UCSD-AML1 (cell line): Measurements from ENCODE around the gene PTPRE.
A peak's percentile ranks its signal among the peaks of the same experiment; 100 is the strongest.

Experiments used
- DNase-seq: peaks from one replicate; lab custom pipeline; 2025; ENCODE audit not compliant: unreplicated experiment; lab: John Stamatoyannopoulos, UW

The PTPRE gene

GRCh38 chr10:128022261-128023196 is 115.6 kb downstream of the PTPRE start:
- no peak for DNase-seq

GRCh38 chr10:128024426-128024825 is 117.5 kb downstream of the PTPRE start:
- no peak for DNase-seq

GRCh38 chr10:128025437-128025836 is 118.5 kb downstream of the PTPRE start:
- no peak for DNase-seq

GRCh38 chr10:128025951-128026350 is 119.0 kb downstream of the PTPRE start:
- no peak for DNase-seq

GRCh38 chr10:128026615-128027300 is 119.9 kb downstream of the PTPRE start:
- no peak for DNase-seq

- no peak for DNase-seq
These were observed 120.4 kb downstream of the PTPRE start for GRCh38 chr10:128027306-128027705.

- DNase-seq: no peak
These were observed 121.1 kb downstream of the PTPRE start for GRCh38 chr10:128027822-128028507.

GRCh38 chr10:128028508-128029289 is 121.8 kb downstream of the PTPRE start:
- no peak for DNase-seq

GRCh38 chr10:128029290-128029651 is 122.4 kb downstream of the PTPRE start:
- DNase-seq: no peak

- no peak for DNase-seq
These were observed 122.9 kb downstream of the PTPRE start for GRCh38 chr10:128029731-128030369.

- DNase-seq: no peak
These were observed 123.7 kb downstream of the PTPRE start for GRCh38 chr10:128030498-128031072.

- no peak for DNase-seq
These were observed 124.3 kb downstream of the PTPRE start for GRCh38 chr10:128031216-128031615.

GRCh38 chr10:128032466-128032865 is 125.6 kb downstream of the PTPRE start:
- no peak for DNase-seq

GRCh38 chr10:128035557-128035973 is 128.7 kb downstream of the PTPRE start:
- peak; percentile 60 for DNase-seq

- DNase-seq: no peak
These were observed 129.2 kb downstream of the PTPRE start for GRCh38 chr10:128036011-128036615.

- no peak for DNase-seq
These were observed 130.0 kb downstream of the PTPRE start for GRCh38 chr10:128036746-128037543.

- no peak for DNase-seq
These were observed 133.2 kb downstream of the PTPRE start for GRCh38 chr10:128040096-128040495.

- DNase-seq: no peak
These were observed 133.8 kb downstream of the PTPRE start for GRCh38 chr10:128040681-128041080.

- DNase-seq: no peak
These were observed 135.3 kb downstream of the PTPRE start for GRCh38 chr10:128042131-128042610.
